Measurements from ENCODE around the gene POU2F3.
A peak's percentile ranks its signal among the peaks of the same experiment; 100 is the strongest.

POU2F3 gene

DNA sequence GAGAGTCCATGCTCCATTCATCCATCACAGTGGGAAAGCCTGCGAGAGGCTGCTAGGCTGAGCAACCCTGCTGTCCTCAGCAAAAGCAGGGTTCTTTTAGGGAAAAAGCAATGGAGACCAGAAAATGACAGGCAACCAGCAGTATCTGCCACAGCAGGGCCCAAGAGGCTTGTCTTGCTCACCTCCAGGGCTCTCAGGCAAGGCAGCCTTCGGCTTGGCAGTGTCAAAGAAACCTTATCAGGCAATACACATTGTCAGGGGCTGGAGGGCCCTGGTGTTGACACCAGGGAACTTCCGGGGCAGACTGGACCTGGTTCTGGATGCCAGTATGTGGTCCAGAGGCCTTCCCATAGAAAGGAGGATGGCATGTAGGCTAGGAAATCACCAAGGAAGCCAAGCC is 74.9 kb downstream of the POU2F3 start:
- Histone ChIP-seq H3K4me2 (ENCODE audit: low read length) (no peak overlapping the region), H3K27ac (ENCODE audit: low read depth, low read length) (no peak overlapping the region), H3K4me1 (ENCODE audit: control insufficient read depth in 1 of 2, insufficient read depth in 2 of 2, low read length in 2 of 2) (peaks cover 3 to 7% of the 10 kb centered on the region in 2 experiments), H3K79me1 (ENCODE audit: low read length) (no peaks in the 10 kb centered on the region), H3K4ac (ENCODE audit: low read depth, low read length) (no peak overlapping the region), H3K4me3 (ENCODE audit: low read depth, low read length) (no peak overlapping the region), H3K23ac (ENCODE audit: low read length) (no peak overlapping the region), H4K91ac (ENCODE audit: low read depth, low read length) (no peak overlapping the region), H3K18ac (ENCODE audit: low read length) (no peak overlapping the region), H2BK12ac (ENCODE audit: low read length) (no peak overlapping the region), H3K14ac (ENCODE audit: low read length) (no peak overlapping the region), H4K12ac (ENCODE audit: low read depth, low read length) (no peak overlapping the region), H3K9me3 (ENCODE audit: insufficient read depth, low read depth, low read length) (no peaks in the 10 kb centered on the region), H3K9ac (ENCODE audit: low read length) (no peak overlapping the region), H2BK120ac (ENCODE audit: insufficient read depth, low read length, poor library complexity) (no peak overlapping the region), H3K36me3 (ENCODE audit: control insufficient read depth in 1 of 2, insufficient read depth in 2 of 2, low read length in 2 of 2) (no peaks in the 10 kb centered on the region), H3K27me3 (ENCODE audit: insufficient read depth, low read length) (no peaks in the 10 kb centered on the region), H3K79me2 (ENCODE audit: control insufficient read depth, insufficient read depth, low read length, poor library complexity) (no peaks in the 10 kb centered on the region), H2AK5ac (ENCODE audit: low read length) (no peak overlapping the region), H2AFZ (ENCODE audit: insufficient read depth, low read length, poor library complexity) (no peak overlapping the region), H2BK5ac (ENCODE audit: low read depth, low read length, poor library complexity) (no peak overlapping the region), H4K8ac (ENCODE audit: low read depth, low read length) (no peak overlapping the region)
- WGBS (ENCODE audit: extremely low coverage, insufficient coverage, insufficient read length): no CpG with 5 or more reads among the region's 3 CpGs
- DNase-seq: no peak

DNA sequence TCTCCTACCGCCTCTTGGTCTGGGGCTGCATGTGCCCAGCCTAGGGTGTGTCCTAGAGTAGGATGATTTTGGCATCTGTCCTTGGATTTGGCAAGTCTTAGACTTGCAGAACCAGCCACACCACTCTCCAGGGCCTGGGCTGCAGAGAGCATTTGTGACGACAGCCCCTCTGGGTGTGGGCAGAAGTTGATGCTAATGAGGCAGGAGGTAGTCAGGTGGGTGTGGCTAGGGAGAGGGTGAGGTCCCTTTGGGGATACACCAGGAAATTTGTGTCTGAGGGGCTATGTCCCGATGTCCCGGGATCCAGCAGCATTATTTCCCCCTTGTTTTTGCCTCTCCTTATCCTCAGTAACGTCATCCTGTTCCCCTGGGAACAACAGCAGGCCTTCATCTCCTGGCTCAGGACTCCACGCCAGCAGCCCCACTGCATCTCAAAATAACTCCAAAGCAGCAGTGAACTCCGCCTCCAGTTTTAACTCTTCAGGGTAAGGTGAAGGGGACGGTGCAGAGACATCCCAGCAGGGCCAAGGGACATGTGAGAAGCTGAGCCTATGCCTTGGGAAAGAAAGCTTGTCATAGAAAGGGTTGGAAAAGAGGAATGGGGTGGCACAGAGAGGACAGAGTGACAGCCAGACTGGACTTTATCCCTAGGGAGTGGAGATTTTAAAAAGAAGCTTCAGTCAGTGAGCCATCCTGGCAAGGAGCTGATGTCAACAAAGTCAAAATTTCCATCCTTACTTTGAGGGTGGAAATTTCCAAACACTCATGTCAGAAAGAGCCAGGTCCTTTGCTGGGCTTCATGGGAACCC is 77.1 kb downstream of the POU2F3 start:
- H4K91ac ChIP-seq (ENCODE audit: low read depth, low read length): no peak overlapping the region
- DNase-seq: peak; percentile 49 to 61
- WGBS (ENCODE audit: extremely low coverage, insufficient coverage, insufficient read length): no CpG with 5 or more reads among the region's 8 CpGs
- no peak overlapping the region for H2AFZ ChIP-seq (ENCODE audit: insufficient read depth, low read length, poor library complexity)
- peaks cover 3 to 7% of the 10 kb centered on the region in 2 experiments for H3K4me1 ChIP-seq (ENCODE audit: control insufficient read depth in 1 of 2, insufficient read depth in 2 of 2, low read length in 2 of 2)
- H3K4ac ChIP-seq (ENCODE audit: low read depth, low read length): no peak overlapping the region
- no peaks in the 10 kb centered on the region for H3K79me2 ChIP-seq (ENCODE audit: control insufficient read depth, insufficient read depth, low read length, poor library complexity)
- no peaks in the 10 kb centered on the region for H3K27me3 ChIP-seq (ENCODE audit: insufficient read depth, low read length)
- H3K4me2 ChIP-seq (ENCODE audit: low read length): no peak overlapping the region
- no peak overlapping the region for H3K18ac ChIP-seq (ENCODE audit: low read length)
- no peak overlapping the region for H2AK5ac ChIP-seq (ENCODE audit: low read length)
- H3K36me3 ChIP-seq (ENCODE audit: control insufficient read depth in 1 of 2, insufficient read depth in 2 of 2, low read length in 2 of 2): no peaks in the 10 kb centered on the region
- H3K9ac ChIP-seq (ENCODE audit: low read length): no peak overlapping the region
- no peak overlapping the region for H2BK120ac ChIP-seq (ENCODE audit: insufficient read depth, low read length, poor library complexity)
- H3K14ac ChIP-seq (ENCODE audit: low read length): no peak overlapping the region
- H4K12ac ChIP-seq (ENCODE audit: low read depth, low read length): no peak overlapping the region
- no peaks in the 10 kb centered on the region for H3K9me3 ChIP-seq (ENCODE audit: insufficient read depth, low read depth, low read length)
- H2BK5ac ChIP-seq (ENCODE audit: low read depth, low read length, poor library complexity): no peak overlapping the region
- H2BK12ac ChIP-seq (ENCODE audit: low read length): no peak overlapping the region
- no peak overlapping the region for H4K8ac ChIP-seq (ENCODE audit: low read depth, low read length)
- no peak overlapping the region for H3K23ac ChIP-seq (ENCODE audit: low read length)
- no peak overlapping the region for H3K27ac ChIP-seq (ENCODE audit: low read depth, low read length)
- H3K4me3 ChIP-seq (ENCODE audit: low read depth, low read length): no peak overlapping the region
- H3K79me1 ChIP-seq (ENCODE audit: low read length): no peaks in the 10 kb centered on the region

GRCh38 chr11:120317689-120318480 is 77.9 kb downstream of the POU2F3 start:
- Histone ChIP-seq H3K23ac (ENCODE audit: low read length) (no peak overlapping the region), H3K27ac (ENCODE audit: low read depth, low read length) (no peak overlapping the region), H3K4me2 (ENCODE audit: low read length) (no peak overlapping the region), H3K4me3 (ENCODE audit: low read depth, low read length) (no peak overlapping the region), H3K18ac (ENCODE audit: low read length) (no peak overlapping the region), H3K79me2 (ENCODE audit: control insufficient read depth, insufficient read depth, low read length, poor library complexity) (no peaks in the 10 kb centered on the region), H2BK5ac (ENCODE audit: low read depth, low read length, poor library complexity) (no peak overlapping the region), H3K4ac (ENCODE audit: low read depth, low read length) (no peak overlapping the region), H3K4me1 (ENCODE audit: control insufficient read depth in 1 of 2, insufficient read depth in 2 of 2, low read length in 2 of 2) (peaks cover 3 to 7% of the 10 kb centered on the region in 2 experiments), H3K27me3 (ENCODE audit: insufficient read depth, low read length) (no peaks in the 10 kb centered on the region), H3K79me1 (ENCODE audit: low read length) (no peaks in the 10 kb centered on the region), H4K91ac (ENCODE audit: low read depth, low read length) (no peak overlapping the region), H4K8ac (ENCODE audit: low read depth, low read length) (no peak overlapping the region), H3K9ac (ENCODE audit: low read length) (no peak overlapping the region), H2AK5ac (ENCODE audit: low read length) (no peak overlapping the region), H2BK12ac (ENCODE audit: low read length) (no peak overlapping the region), H2BK120ac (ENCODE audit: insufficient read depth, low read length, poor library complexity) (no peak overlapping the region), H4K12ac (ENCODE audit: low read depth, low read length) (no peak overlapping the region), H2AFZ (ENCODE audit: insufficient read depth, low read length, poor library complexity) (no peak overlapping the region), H3K36me3 (ENCODE audit: control insufficient read depth in 1 of 2, insufficient read depth in 2 of 2, low read length in 2 of 2) (no peaks in the 10 kb centered on the region), H3K14ac (ENCODE audit: low read length) (no peak overlapping the region), H3K9me3 (ENCODE audit: insufficient read depth, low read depth, low read length) (no peaks in the 10 kb centered on the region)
- no CpG with 5 or more reads among the region's 10 CpGs for WGBS (ENCODE audit: extremely low coverage, insufficient coverage, insufficient read length)
- DNase-seq: no peak

GRCh38 chr11:120318906-120319305 is 79.0 kb downstream of the POU2F3 start:
- no peaks in the 10 kb centered on the region for H3K9me3 ChIP-seq (ENCODE audit: insufficient read depth, low read depth, low read length)
- no peaks in the 10 kb centered on the region for H3K36me3 ChIP-seq (ENCODE audit: control insufficient read depth in 1 of 2, insufficient read depth in 2 of 2, low read length in 2 of 2)
- no peak overlapping the region for H3K4me3 ChIP-seq (ENCODE audit: low read depth, low read length)
- no peak overlapping the region for H3K4me2 ChIP-seq (ENCODE audit: low read length)
- no peaks in the 10 kb centered on the region for H3K27me3 ChIP-seq (ENCODE audit: insufficient read depth, low read length)
- H4K91ac ChIP-seq (ENCODE audit: low read depth, low read length): no peak overlapping the region
- 100% methylated on average over 2 of the region's 4 CpGs for WGBS (ENCODE audit: extremely low coverage, insufficient coverage, insufficient read length)
- H3K4ac ChIP-seq (ENCODE audit: low read depth, low read length): no peak overlapping the region
- H3K14ac ChIP-seq (ENCODE audit: low read length): no peak overlapping the region
- H3K79me2 ChIP-seq (ENCODE audit: control insufficient read depth, insufficient read depth, low read length, poor library complexity): no peaks in the 10 kb centered on the region
- no peak overlapping the region for H3K27ac ChIP-seq (ENCODE audit: low read depth, low read length)
- no peak overlapping the region for H2BK120ac ChIP-seq (ENCODE audit: insufficient read depth, low read length, poor library complexity)
- no peak overlapping the region for H2BK5ac ChIP-seq (ENCODE audit: low read depth, low read length, poor library complexity)
- no peak overlapping the region for H2AK5ac ChIP-seq (ENCODE audit: low read length)
- no peak overlapping the region for H4K12ac ChIP-seq (ENCODE audit: low read depth, low read length)
- H3K9ac ChIP-seq (ENCODE audit: low read length): no peak overlapping the region
- peaks cover 3 to 7% of the 10 kb centered on the region in 2 experiments for H3K4me1 ChIP-seq (ENCODE audit: control insufficient read depth in 1 of 2, insufficient read depth in 2 of 2, low read length in 2 of 2)
- H3K79me1 ChIP-seq (ENCODE audit: low read length): no peaks in the 10 kb centered on the region
- H3K18ac ChIP-seq (ENCODE audit: low read length): no peak overlapping the region
- no peak overlapping the region for H2BK12ac ChIP-seq (ENCODE audit: low read length)
- no peak overlapping the region for H3K23ac ChIP-seq (ENCODE audit: low read length)
- no peak overlapping the region for H2AFZ ChIP-seq (ENCODE audit: insufficient read depth, low read length, poor library complexity)
- H4K8ac ChIP-seq (ENCODE audit: low read depth, low read length): no peak overlapping the region
- DNase-seq: no peak
